HG03575 (cell line): Measurements from ENCODE around the gene TNNI3.

Experiments
- ATAC-seq: cut with Tn5 transposase; IDR thresholded peaks from one replicate; pipeline ENCODE4 v1.9.1; 2021; ENCODE audit not compliant: unreplicated experiment, insufficient number of reproducible peaks, low FRiP score; ENCODE audit errors: extremely low read depth

The TNNI3 gene

DNA sequence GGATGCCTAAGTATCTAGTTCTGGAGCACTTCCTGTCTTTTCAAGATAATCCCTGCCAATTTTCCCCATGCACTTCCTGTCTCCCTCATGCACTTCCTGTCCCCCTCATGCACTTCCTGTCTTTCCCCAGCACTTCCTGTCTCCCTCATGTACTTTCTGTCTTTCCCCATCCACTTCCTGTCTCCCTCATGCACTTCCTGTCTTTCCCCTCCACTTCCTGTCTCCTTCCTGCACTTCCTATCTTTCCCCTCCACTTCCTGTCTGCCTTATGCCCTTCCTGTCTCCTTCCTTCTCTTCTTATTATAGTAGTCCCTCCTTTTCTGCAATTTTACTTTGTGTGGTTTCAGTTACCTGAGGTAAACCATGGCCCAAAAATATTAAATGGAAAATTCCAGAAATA is 5.5 kb downstream of the TNNI3 start:
- no peak for ATAC-seq

DNA sequence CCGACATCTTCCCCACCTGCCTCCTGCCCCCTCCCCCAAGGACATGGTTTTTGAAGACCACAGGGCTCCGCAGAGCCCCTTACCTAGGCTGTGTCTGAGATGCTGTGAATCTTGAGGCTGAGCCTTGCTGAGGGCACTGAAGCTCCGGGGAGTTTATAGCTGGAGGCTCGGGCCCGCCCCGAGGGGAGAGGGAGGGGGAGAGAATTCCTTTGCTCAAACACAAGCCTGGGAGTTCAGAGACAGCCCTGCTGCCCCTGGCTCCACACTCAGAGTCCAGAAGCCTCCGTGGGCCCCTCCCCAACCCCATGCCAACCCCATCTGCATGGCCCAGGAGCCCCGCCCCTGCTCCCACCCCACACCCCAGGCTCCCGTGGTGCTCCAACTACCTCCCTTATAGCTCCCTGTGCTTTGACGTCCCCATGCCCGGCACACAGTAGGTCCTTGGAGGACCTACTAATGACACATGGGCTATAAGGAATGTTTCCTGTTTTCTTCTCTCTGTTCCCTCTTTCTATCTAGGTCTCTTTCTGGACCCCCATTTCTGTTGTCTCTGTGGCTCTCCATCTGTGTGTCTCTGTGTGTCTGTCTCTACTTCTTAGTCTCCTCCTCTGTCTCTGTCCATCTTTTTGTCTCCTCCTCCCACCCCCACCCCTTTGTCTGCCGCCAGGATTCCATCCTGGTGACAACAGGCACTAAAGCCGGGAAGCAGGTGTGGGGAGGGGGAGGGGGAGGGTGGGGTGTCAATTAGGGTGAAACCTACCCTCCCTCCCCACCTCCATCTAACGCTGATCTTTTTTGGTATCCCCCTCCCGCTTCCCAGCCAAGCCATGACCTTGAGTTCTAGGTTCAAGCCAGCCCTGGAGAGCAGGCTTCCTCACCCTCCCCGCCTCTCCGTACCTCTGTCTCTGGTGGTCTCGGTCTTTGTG is 8.2 kb downstream of the TNNI3 start, which contains the start of gene TNNT1:
TSS of gene TNNT1 (minus strand) at position 129 of the 926 bp plus-strand sequence. CDS start 2,049 bp downstream, outside the sequence.
- ATAC-seq: no peak

DNA sequence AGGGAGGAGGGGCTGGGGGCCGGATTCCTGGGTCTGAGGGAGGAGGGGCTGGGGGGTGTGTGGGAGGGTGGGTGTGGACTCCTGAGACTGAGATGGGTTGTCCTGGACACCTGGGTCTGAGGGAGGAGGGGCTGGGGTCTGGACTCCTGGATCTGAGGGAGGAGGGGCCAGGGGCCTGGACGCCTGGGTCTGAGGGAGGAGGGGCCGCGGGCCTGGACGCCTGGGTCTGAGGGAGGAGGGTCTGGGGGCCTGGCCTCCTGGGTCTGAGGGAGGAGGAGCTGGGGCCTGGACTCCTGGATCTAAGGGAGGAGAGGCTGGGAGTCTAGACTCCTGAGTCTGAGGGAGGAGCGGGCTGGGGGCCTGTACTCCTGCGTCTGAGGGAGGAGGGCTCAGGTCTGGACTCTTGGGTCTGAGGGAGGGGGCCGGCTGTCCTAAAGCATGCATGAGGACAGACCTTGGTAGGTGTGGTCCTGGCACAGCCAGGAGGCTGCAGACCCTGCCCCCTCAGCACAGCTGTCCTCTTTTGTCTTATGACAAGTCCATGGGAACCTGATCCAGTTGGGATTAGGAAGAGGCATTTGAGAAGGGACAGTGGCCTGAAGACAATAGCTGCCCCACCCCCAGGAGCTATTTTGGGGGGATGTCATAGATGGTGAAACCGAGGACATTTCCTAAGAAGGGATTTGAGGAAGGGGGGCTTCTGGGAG is 9.8 kb downstream of the TNNI3 start:
- no peak for ATAC-seq

DNA sequence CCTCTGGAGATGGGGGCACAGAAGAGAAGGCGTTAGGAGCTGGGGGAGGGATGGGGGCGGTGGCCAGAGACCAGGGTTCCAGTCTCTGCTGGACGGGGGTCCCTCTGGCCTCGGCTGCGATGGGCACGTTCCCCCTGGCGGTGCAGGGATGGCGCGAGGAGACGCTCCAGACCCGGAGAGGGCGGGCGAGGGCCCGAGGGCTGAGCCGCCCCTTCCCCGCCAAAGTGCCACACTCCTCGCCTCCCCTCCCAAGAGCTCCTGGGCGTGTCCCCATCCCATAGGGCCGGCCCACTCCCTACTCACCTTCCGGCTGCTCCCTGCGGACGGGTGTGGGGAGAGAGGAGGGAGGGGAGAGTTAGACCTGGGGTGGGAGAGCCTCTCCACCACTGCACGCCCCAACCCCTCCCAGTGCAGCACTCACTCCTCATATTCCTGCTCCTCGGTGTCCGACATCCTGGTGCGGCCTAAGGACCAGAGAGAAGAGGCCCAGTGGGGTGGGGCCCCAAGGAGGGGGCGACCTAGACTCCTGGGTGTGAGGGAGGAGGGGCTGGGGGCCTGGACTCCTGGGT is 10.7 kb downstream of the TNNI3 start:
- ATAC-seq: no peak

DNA sequence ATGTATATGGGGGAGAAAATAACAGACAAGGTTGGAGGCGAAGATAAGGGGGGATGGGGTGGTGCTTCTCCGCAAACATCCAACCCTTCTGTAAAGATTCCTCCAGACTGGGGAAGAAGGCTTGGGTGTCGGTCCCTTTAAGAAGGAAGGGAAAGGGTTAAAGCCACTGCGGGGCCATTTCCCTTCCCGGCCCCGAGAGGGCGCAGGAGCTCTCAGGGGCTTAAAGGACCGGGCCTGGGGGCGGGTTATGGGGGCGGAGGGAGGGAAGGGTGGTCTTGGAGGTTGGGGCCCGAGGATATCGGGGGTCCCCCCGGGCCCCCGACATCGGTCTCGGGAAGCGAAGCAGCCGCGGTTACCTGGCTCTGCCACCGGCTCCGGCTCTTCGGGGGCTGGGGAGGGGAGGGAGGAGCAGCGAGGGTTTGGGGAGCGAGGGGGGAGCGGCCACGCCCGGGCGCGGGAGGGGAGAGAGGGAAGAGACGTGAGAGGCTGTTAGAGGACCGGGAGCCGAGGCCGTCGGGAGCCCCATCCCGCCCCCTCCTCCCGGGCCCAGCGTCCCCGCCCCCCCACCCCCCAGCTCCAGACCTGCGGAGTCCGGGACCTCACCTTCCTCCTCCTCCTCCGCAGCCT is 11.3 kb downstream of the TNNI3 start:
- no peak for ATAC-seq

DNA sequence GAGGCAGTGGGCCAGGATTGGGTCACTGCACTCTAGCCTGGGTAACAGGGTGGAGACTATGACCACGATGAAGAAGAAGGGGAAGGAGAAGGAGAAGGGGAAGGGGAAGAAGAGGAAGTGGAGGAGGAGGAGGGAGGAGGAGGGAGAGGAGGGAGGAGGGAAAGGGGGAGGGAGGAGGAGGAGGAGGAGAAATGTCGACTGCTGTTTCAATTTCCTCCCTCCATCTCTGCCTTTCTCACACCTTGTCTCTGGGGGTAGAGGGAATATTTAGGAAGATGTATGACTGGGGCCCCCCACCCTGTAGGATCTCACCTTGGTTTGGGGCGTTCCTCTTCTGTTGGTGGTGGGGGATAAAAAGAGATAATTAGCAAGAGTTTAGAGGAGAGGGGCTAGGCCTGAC is 12.3 kb downstream of the TNNI3 start:
- no peak for ATAC-seq

DNA sequence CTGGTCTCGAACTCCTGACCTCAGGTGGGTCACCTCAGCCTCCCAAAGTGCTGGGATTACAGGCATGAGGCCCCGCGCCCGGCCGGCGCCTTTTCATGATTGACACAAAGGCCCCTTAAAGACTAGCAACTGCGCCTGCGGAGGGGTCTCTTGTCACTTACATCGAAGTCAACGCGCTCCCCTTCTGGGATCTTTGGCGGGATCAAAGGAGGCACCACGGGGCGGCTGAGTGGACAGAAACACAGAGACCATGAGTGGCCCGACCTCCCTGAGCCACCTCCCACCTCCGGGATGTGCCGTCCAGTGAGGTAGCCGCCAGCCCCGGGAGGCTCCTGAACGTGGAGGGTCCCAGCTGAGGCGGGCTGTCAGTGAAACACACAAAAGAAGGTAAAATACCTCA is 15.8 kb downstream of the TNNI3 start:
- ATAC-seq: no peak

DNA sequence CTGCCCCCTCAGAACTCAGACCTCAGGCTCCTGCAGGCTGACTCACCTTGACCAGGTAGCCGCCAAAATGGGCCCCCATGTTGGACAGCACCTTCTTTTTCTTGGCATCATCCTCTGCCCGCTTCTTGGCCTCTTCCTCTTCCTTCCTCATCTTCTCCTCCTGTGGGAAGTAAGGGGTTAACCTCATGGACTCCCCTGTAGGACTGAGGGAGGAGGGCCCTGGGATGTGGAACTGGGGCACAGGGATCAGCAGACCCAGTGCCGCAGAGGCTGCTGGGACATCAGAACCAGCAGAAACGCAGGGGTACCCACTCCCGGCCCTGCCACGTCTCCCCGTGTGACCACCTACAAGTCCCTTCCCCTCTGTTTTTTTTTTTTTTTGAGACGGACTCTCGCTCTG is 19.6 kb downstream of the TNNI3 start:
- no peak for ATAC-seq

DNA sequence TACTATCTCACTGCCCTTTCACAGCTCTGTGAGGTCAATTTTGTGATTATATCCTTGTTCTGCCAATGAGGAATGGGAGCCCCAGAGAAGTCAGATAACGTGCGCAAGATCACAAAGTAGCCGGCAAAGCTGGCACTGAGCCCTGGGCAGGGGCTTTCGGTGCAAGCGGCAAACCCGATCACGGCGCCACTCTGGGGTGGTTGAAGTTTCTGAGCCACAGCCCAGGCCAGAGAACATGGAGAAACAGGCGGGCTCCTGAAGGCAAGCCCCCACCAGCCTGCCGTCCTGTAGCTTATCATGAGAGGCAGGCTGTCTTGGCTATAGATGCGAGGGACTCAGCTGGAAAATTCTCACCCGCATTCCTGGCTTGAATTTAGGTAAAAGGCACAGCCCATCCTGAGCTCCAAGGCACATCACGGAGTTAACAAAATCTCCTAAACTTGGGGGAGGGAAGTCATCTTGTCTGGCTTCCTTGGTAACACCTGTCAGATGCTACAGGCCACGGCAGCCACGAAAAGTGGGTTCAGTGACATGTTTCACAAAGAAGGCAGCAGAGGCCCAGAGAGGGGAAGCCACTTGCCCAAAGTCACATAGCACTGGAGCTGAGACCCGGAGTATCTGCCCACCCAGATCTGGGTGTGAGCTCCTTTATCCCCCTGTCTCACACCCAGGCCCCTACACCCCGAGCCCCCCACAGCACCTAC is 21.0 kb downstream of the TNNI3 start:
- ATAC-seq: no peak

DNA sequence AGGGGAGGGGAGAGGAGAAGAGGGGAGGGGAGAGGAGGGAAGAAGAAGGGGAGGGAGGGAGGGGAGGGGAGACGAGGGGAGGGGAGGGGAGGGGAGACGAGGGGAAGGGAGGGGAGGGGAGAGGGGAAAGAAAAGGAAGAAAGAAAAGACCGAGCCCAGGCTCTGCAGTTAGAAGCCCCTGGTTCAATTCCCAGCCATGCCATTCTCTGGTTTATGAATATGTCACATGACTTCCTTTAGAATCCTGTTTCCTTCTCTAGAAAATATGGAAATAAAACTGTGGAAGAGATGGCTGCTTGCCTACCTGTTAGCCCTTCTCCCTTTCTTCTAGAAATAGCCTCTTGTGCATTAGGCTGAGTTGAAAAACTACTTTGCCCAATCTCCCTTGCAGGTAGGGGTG is 22.8 kb downstream of the TNNI3 start:
- ATAC-seq: no peak

DNA sequence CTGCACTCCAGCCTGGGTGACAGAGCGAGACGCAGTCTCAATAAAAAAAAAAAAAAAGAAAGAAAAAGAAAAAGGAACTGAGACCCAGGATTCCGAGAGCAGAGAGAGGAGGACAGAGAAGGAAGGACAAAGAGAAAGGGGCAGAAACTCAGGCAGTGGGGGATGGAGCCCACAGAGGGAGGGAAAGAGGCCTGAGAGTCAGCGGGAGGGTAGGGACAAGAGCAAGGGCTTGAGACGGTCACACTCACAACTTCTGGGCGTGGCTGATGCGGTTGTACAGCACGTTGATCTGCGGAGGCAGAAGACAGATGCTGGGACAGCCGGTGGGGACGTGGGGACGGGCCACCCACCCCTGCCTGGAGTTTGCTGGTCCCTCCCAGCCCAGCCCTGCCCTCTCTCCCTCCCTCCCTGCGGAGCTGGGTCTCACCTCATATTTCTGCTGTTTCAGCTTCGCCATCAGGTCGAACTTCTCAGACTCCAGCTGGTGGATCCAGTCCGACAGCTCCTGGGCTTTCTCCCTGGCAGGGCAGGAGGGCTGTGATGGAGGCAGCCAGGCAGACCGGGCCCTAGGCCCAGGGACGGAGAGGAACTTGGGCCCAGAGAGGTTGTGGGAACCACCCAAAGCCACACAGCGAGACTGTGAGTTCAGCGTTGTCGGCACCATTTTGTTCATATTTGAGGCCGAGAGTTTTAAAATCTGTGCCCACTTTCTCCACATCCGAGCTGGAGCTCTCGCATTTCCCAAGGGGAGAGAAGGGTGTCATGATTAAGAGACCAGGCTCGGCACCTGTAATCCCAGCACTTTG is 23.7 kb downstream of the TNNI3 start:
- ATAC-seq: no peak

DNA sequence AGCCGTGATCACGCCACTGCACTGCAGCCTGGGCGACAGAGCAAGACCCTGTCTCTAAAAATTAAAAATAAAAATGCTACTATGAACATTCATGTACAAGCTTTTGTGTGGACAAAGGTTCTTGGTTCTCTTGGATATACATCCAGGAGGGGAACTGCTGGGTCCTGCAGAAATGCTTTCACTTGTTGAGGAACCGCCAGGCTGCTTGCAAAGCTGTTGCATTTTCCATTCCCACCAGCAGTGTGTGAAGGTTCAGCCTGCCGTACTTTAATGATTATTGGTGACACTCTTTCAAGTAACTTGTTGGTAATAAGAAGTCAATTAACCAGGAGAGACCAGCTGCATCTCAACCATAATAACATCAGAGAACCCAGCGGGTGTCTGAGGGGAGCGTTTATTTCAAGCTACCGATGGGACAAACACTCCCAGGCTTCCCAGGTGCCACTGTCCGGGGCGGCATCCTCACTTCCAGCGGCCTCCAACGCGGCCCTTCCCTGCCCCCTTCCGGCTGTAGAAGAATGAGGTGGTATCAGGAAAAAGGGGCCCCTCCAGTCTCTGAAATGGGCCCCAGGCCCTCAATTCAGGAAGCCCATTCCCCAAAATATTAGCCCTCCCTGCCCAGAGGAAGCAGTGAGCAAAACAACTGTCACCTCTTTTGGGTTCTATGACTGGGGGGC is 24.9 kb downstream of the TNNI3 start:
- no peak for ATAC-seq

DNA sequence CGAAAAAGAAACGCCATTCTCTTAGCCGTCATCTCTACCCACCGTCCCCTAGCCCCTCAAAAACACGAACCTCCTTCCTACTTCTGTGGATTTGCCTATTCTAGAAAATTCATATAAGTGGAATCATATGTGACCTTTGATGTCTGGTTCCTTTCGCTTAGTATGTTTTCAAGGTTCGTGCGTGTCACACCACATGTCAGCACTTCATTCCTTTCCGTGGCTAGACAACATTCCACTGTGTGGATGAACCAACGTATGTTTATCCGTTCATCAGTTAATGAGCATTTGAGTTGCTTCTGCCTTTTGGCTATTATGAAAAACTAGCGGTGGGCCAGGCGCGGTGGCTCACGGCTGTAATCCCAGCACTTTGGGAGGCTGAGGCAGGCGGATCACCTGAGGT is 26.1 kb downstream of the TNNI3 start:
- no peak for ATAC-seq

DNA sequence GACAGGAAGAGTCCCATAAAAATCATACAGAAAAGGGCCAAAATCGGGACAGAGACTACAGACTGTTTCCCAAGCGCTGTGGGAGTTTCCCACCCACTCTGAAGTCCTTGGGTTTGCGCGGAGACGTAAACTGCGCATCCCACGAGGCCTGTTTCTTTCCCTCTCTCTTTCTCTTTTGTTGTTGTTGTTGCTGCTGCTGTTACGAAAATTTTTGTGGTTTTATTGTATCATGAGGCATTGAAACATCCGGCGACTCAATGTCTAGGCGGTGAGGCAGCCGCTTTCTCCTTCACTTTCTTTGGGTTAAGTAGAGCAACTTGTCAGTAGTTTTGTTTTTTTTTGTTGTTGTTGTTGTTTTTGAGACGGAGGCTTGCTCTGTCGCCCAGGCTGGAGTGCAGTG is 38.5 kb downstream of the TNNI3 start:
- ATAC-seq: no peak

DNA sequence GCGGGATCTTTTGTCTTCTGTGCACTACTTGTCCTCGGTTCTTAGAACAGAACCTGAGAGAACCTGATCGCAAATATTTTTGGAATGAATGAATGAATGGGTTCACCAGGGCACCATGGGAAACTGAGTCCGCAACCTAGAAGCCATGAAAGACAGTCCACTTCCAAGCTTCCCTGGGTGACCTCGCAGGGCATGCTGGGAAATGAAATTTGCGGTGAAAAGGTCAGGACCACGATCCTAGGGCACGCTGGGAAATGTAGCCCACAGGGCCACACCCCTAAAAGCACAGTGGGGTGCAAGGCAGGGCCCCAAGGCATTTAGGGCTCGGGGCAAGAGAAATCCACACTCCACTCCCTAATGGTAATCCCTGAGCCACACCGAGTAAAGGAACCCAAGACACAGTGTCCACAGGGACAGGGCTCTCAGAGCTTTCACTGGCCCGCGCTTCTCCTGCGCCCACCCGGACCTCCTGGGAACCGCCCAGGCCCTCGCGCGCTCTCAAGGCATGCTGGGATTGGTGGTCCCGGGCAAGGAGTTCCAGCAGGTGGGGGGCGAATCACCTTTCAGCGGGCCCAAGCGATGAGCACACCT is 39.0 kb downstream of the TNNI3 start:
- ATAC-seq: no peak

DNA sequence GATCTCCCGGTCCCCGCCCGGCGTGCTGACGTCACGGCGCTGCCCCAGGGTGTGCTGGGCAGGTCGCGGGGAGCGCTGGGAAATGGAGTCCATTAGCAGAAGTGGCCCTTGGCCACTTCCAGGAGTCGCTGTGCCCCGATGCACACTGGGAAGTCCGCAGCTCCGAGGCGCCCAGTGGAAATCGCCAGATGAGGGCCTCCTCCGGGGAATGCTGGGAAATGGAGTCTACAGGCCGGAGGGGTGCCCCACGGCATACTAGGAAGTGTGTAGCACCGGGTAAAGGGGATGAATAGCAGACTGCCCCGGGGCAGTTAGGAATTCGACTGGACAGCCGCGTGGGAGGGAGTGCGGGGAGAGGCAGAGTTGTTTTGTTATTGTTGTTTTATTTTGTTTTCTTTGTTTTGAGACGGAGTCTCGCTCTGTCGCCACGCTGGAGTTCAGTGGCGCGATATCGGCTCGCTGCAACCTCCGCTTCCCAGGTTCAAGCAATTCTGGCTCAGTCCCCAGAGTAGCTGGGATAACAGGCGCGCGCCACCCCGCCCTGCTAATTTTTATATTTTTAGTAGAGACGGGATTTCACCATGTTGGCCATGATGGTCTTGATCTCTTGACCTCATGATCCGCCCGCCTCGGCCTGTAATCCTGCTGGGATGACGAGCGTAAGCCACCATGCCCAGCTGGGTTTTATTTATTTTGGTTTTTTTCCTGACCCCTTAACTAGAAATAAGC is 39.7 kb downstream of the TNNI3 start:
- peak; percentile 62 for ATAC-seq
